Amniotic epithelial cell (primary cell): Measurements from ENCODE around the gene MARVELD3.
"Not testable (repeated sequence)": the region's sequence is repeated elsewhere in the genome, so short reads cannot be mapped to it uniquely, and the experiment has no call there.

Source experiments
- DNase-seq: peaks from one replicate; pipeline ENCODE4 v3.0.0-alpha.2; 2010; ENCODE audit warnings: low read depth

Gene MARVELD3

GRCh38 chr16:71672125-71672524 lies 46.1 kb downstream of the MARVELD3 start:
- DNase-seq = no peak

- DNase-seq = no peak
Measured at GRCh38 chr16:71672803-71673581, 47.0 kb downstream of the MARVELD3 start.

- DNase-seq = no peak
Measured at GRCh38 chr16:71673582-71673973, 47.6 kb downstream of the MARVELD3 start.

GRCh38 chr16:71674229-71674628 lies 48.2 kb downstream of the MARVELD3 start:
- peak; percentile 22 for DNase-seq

- DNase-seq = no peak
Measured at GRCh38 chr16:71675380-71675779, 49.4 kb downstream of the MARVELD3 start.

- no peak for DNase-seq
Measured at GRCh38 chr16:71676236-71676635, 50.3 kb downstream of the MARVELD3 start.

GRCh38 chr16:71681360-71681759 lies 55.4 kb downstream of the MARVELD3 start:
- no peak for DNase-seq

- DNase-seq = not testable (repeated sequence)
Measured at GRCh38 chr16:71684280-71684679, 58.3 kb downstream of the MARVELD3 start.
